ENCODE data around the gene YIPF7.

Gene YIPF7

GRCh38 chr4:44632089-44632488 lies 19.3 kb downstream of the YIPF7 start:
- ChIA-PET POLR2A (no interaction called here), CTCF (interaction anchor here (0.7 kb wide), 1 partner anchor 179 kb away, joined by 3 read pairs; no protein-coding TSS in a partner anchor)
- no peaks in the 10 kb centered on the region for H3K36me3 ChIP-seq (ENCODE audit: control insufficient read depth in 2 of 2, insufficient read depth in 1 of 2, low read length in 2 of 2)
- no peaks in the 10 kb centered on the region for H3K4me1 ChIP-seq (ENCODE audit: control insufficient read depth, insufficient read depth, low read length)
- H3K27ac ChIP-seq (ENCODE audit: extremely low read depth, low read depth, low read length): no peak overlapping the region
- no peaks in the 10 kb centered on the region for H3K9me3 ChIP-seq (ENCODE audit: control insufficient read depth, insufficient read depth, low read depth, low read length)
- H3K4me3 ChIP-seq (ENCODE audit: low read depth, low read length): no peak overlapping the region
- TF ChIP-seq ZBTB1 (tag by site-specific recombination; IDR thresholded peaks at IDR 0.05): no peak
- TF ChIP-seq ZNF48 (tag by site-specific recombination; IDR thresholded peaks at IDR 0.05): no peak
- TF ChIP-seq, protein P1, sequence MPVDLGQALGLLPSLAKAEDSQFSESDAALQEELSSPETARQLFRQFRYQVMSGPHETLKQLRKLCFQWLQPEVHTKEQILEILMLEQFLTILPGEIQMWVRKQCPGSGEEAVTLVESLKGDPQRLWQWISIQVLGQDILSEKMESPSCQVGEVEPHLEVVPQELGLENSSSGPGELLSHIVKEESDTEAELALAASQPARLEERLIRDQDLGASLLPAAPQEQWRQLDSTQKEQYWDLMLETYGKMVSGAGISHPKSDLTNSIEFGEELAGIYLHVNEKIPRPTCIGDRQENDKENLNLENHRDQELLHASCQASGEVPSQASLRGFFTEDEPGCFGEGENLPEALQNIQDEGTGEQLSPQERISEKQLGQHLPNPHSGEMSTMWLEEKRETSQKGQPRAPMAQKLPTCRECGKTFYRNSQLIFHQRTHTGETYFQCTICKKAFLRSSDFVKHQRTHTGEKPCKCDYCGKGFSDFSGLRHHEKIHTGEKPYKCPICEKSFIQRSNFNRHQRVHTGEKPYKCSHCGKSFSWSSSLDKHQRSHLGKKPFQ (tag by site-specific recombination; IDR thresholded peaks at IDR 0.05): no peak
- TF ChIP-seq GLI2 (tag by site-specific recombination; IDR thresholded peaks at IDR 0.05; ENCODE audit: borderline replicate concordance, low read depth): no peak
- TF ChIP-seq, protein P2, sequence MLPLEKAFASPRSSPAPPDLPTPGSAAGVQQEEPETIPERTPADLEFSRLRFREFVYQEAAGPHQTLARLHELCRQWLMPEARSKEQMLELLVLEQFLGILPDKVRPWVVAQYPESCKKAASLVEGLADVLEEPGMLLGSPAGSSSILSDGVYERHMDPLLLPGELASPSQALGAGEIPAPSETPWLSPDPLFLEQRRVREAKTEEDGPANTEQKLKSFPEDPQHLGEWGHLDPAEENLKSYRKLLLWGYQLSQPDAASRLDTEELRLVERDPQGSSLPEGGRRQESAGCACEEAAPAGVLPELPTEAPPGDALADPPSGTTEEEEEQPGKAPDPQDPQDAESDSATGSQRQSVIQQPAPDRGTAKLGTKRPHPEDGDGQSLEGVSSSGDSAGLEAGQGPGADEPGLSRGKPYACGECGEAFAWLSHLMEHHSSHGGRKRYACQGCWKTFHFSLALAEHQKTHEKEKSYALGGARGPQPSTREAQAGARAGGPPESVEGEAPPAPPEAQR (tag by site-specific recombination; IDR thresholded peaks at IDR 0.05): no peak
- TF ChIP-seq ZBTB17 (tag by site-specific recombination; IDR thresholded peaks at IDR 0.05): no peak
- no peak for TF ChIP-seq MZF1 (tag by site-specific recombination; IDR thresholded peaks at IDR 0.05; ENCODE audit: borderline replicate concordance)
- no peak for TF ChIP-seq ZNF138 (tag by site-specific recombination; IDR thresholded peaks at IDR 0.05; ENCODE audit: borderline replicate concordance)
- TF ChIP-seq SP7 (tag by site-specific recombination; IDR thresholded peaks at IDR 0.05): no peak
- TF ChIP-seq ZNF37A (tag by site-specific recombination; IDR thresholded peaks at IDR 0.05): no peak
- TF ChIP-seq ZSCAN30 (tag by site-specific recombination; IDR thresholded peaks at IDR 0.05): no peak
- TF ChIP-seq, protein P3, sequence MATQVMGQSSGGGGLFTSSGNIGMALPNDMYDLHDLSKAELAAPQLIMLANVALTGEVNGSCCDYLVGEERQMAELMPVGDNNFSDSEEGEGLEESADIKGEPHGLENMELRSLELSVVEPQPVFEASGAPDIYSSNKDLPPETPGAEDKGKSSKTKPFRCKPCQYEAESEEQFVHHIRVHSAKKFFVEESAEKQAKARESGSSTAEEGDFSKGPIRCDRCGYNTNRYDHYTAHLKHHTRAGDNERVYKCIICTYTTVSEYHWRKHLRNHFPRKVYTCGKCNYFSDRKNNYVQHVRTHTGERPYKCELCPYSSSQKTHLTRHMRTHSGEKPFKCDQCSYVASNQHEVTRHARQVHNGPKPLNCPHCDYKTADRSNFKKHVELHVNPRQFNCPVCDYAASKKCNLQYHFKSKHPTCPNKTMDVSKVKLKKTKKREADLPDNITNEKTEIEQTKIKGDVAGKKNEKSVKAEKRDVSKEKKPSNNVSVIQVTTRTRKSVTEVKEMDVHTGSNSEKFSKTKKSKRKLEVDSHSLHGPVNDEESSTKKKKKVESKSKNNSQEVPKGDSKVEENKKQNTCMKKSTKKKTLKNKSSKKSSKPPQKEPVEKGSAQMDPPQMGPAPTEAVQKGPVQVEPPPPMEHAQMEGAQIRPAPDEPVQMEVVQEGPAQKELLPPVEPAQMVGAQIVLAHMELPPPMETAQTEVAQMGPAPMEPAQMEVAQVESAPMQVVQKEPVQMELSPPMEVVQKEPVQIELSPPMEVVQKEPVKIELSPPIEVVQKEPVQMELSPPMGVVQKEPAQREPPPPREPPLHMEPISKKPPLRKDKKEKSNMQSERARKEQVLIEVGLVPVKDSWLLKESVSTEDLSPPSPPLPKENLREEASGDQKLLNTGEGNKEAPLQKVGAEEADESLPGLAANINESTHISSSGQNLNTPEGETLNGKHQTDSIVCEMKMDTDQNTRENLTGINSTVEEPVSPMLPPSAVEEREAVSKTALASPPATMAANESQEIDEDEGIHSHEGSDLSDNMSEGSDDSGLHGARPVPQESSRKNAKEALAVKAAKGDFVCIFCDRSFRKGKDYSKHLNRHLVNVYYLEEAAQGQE (tag by site-specific recombination; IDR thresholded peaks at IDR 0.05): no peak
- no peak for TF ChIP-seq ZNF274 (IDR thresholded peaks at IDR 0.05; ENCODE audit: low read length)
- TF ChIP-seq ZNF274 (tag by site-specific recombination; IDR thresholded peaks at IDR 0.05; ENCODE audit: borderline replicate concordance): no peak
- TF ChIP-seq ZNF302 (tag by site-specific recombination; IDR thresholded peaks at IDR 0.05; ENCODE audit: low read depth): no peak
- TF ChIP-seq ZNF394 (tag by site-specific recombination; IDR thresholded peaks at IDR 0.05; ENCODE audit: borderline replicate concordance): no peak
- TF ChIP-seq, protein P4, sequence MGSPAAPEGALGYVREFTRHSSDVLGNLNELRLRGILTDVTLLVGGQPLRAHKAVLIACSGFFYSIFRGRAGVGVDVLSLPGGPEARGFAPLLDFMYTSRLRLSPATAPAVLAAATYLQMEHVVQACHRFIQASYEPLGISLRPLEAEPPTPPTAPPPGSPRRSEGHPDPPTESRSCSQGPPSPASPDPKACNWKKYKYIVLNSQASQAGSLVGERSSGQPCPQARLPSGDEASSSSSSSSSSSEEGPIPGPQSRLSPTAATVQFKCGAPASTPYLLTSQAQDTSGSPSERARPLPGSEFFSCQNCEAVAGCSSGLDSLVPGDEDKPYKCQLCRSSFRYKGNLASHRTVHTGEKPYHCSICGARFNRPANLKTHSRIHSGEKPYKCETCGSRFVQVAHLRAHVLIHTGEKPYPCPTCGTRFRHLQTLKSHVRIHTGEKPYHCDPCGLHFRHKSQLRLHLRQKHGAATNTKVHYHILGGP (tag by site-specific recombination; IDR thresholded peaks at IDR 0.05): no peak
- TF ChIP-seq, protein P5, sequence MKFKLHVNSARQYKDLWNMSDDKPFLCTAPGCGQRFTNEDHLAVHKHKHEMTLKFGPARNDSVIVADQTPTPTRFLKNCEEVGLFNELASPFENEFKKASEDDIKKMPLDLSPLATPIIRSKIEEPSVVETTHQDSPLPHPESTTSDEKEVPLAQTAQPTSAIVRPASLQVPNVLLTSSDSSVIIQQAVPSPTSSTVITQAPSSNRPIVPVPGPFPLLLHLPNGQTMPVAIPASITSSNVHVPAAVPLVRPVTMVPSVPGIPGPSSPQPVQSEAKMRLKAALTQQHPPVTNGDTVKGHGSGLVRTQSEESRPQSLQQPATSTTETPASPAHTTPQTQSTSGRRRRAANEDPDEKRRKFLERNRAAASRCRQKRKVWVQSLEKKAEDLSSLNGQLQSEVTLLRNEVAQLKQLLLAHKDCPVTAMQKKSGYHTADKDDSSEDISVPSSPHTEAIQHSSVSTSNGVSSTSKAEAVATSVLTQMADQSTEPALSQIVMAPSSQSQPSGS (tag by site-specific recombination; IDR thresholded peaks at IDR 0.05; ENCODE audit: low read depth): no peak
- TF ChIP-seq ZFP37 (tag by site-specific recombination; IDR thresholded peaks at IDR 0.05): no peak
